HG02852 (cell line): ENCODE measurements around the gene TLE2.
"Not testable (repeated sequence)": the region's sequence is repeated elsewhere in the genome, so short reads cannot be mapped to it uniquely, and the experiment has no call there.

Experiments used
- ATAC-seq: cut with Tn5 transposase; IDR thresholded peaks from one replicate; pipeline ENCODE4 v1.9.1; 2021; ENCODE audit warnings: mild to moderate bottlenecking, moderate library complexity; ENCODE audit not compliant: unreplicated experiment

The TLE2 gene

GRCh38 chr19:3015126-3016057 is 13.7 kb downstream of the TLE2 start:
- ATAC-seq = no peak

DNA sequence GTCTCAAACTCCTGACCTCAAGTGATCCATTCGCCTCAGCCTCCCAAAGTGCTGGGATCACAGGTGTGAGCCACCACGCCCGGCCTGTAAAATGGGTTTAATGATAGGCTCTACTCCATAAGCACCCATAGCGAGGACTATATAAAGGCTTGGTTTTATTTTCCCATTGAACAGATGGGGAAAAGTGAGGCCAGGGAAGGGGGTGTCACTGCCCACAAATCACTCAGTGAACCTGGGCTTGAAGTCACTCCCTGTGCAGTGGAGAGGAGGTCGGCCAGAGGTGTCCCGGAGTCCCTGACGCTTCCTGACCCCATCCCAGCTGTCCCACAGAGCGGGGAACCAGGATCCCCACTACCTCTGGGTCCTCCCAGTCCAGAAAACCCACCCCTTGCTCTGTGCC is 14.9 kb downstream of the TLE2 start:
- ATAC-seq = no peak

DNA sequence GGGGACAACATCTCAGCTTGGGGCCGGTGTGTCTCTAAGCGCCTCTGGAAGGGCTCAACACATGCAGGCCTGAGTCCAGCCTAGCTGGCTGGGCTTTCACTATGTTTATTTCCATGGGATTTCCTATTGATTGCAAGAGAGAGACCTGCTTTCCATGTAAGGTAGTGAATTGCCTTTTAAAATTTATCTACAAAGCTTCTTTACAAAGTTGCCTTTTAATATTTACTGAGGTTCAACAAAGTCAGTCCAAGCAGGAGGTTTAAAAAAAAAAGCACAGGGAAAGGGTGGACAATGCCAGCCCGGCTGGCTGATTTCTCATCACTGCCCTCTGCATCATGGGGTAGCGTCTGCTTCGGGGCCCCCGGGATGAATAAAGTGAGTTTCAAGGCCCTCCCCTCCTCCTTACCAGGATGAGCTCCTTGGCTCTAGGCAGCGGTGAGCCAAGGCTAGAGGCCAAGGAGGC is 15.8 kb downstream of the TLE2 start:
- no peak for ATAC-seq

GRCh38 chr19:3012621-3013262 is 16.3 kb downstream of the TLE2 start:
- no peak for ATAC-seq

- ATAC-seq = not testable (repeated sequence)
Measured at GRCh38 chr19:3012059-3012458, 17.0 kb downstream of the TLE2 start.

- no peak for ATAC-seq
Measured at GRCh38 chr19:3010871-3011270, 18.2 kb downstream of the TLE2 start.

GRCh38 chr19:3008994-3009393 is 20.1 kb downstream of the TLE2 start:
- ATAC-seq = no peak

- no peak for ATAC-seq
Measured at GRCh38 chr19:3007975-3008374, 21.1 kb downstream of the TLE2 start.

DNA sequence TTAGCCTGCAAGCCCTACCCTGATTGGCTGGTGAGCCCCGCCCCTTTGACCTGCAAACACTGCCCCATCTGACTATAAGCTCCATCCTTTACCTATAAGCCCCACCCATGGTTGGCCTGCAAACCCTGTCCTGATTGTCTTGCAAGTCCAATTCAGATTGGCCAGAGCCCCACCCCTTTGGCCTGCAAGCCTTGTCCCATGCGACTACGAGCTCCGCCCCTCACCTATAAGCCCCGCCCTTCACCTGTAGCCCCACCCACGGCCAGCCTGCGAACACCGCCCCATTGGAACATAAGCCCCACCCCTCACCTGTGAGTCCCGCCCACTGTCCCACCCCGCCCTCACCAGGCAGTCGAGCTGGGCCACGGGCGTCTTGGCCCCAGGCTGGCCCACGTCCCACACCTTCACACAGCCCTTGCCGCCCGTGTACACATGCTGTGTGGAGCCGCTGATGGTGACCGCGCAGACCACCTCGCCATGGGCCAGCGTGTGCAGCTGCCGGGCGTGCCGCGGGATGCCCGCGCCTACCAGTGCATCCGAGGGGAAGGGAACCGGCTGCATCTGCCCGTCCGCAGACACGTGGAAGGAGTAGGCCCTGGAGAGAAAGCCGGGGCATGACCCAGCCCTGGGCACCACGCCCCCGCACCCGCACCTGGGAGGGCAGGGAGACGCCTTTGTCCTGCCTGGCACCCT is 22.9 kb downstream of the TLE2 start:
- ATAC-seq = no peak

DNA sequence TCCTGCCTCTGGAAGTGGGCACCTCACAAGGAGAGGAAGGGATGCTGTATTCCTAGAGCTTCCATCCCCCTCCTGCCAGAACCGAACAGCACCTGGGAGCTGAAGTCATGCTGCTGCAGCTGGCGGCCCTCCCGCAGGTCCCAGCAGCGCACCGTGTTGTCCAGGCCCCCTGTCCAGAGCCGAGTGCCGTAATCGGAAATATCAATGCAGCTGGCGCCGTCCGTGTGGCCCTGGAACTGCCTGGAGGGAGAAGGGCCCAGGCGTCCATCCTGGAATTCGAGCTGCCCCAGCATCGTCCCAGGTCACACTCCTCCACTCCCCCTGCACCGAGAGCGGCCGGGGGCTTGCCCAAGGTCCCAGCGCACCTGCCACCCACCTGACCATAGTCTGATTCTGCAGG is 23.7 kb downstream of the TLE2 start:
- no peak for ATAC-seq

GRCh38 chr19:3004522-3004921 is 24.6 kb downstream of the TLE2 start:
- no peak for ATAC-seq

- ATAC-seq = no peak
Measured at GRCh38 chr19:3003046-3003445, 26.0 kb downstream of the TLE2 start.

- ATAC-seq = no peak
Measured at GRCh38 chr19:3001235-3001800, 27.8 kb downstream of the TLE2 start.

DNA sequence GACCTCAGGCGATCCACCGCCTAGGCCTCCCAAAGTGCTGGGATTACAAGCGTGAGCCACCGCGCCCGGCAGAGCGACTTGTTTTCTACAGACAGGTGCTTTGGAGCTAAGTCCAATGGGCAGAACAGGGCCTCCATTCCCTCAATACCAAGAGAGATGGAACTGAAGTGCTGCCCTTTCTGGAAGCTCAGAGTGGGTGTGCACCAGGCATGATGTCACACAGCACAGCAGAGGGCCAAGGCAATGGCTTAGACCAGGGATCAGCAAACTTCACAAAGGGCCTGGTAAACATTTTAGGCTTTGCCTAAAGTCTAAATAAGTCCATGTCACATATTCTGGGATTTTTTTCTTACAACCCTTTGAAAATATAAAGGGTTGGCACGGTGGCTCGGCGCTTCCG is 30.4 kb downstream of the TLE2 start:
- no peak for ATAC-seq

- ATAC-seq = no peak
Measured at GRCh38 chr19:2997720-2998119, 31.4 kb downstream of the TLE2 start.

GRCh38 chr19:2994588-2995131 is 34.4 kb downstream of the TLE2 start:
- ATAC-seq = no peak

DNA sequence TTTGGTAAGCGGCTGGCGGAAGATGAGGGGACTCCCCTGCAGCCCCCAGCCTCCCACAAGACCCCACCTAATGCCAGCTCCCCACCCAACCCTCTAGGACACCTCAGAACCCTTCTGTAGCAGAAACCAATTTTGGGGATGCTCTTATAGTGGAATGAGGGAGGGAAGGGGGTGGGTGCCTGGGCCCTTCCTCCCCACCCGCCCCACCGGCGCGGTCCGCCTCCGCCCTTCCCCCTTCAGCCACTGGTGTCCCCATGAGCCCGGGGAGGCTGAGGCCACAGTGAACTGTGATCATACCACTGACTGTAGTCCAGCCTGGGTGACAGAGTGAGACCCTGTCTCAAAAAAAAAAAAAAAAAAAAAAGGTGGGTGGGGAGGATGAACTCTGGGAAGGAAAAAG is 35.5 kb downstream of the TLE2 start:
- no peak for ATAC-seq

- no peak for ATAC-seq
Measured at GRCh38 chr19:2992958-2993357, 36.1 kb downstream of the TLE2 start.

DNA sequence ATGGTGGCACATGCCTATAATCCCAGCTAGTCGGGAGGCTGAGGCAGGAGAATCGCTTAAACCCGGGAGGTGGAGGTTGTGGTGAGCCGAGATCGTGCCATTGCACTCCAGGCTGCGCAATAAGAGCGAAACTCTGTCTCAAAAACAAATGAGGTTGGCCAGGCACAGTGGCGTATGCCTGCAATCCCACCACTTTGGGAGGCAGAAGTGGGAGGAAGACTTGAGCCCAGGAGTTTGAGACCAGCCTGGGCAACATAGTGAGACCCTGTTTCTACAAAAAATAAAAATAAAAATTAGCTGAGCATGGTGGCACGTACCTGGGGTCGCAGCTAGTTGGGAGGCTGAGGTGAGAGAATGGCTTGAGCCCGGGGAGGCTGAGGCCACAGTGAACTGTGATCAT is 36.7 kb downstream of the TLE2 start:
- not testable (repeated sequence) for ATAC-seq

GRCh38 chr19:2989236-2989946 is 39.7 kb downstream of the TLE2 start:
- no peak for ATAC-seq
